Measurements from ENCODE around the gene SPOPL. TPM values are rescaled to one million over a fixed set of nuclear protein-coding genes. Genes with fewer than 3 reads are reported as not detected.

The SPOPL gene
- total RNA-seq, 1 experiment from 2014 or later = 13.6 TPM

- Histone ChIP-seq H3K23ac (ENCODE audit: insufficient read length, low read depth, low read length) (no peak overlapping the region), H3K23me2 (ENCODE audit: insufficient read length, low read depth, low read length, poor library complexity, severe bottlenecking) (peaks cover 8% of the 10 kb centered on the region), H3K18ac (ENCODE audit: insufficient read length, low read depth, low read length) (no peak overlapping the region), H3K9me3 (ENCODE audit: control insufficient read depth, low read depth, low read length) (no peaks in the 10 kb centered on the region), H3K27me3 (ENCODE audit: insufficient read depth, low read length) (no peaks in the 10 kb centered on the region), H4K5ac (ENCODE audit: insufficient read length, low read depth, low read length) (no peak overlapping the region), H3K79me2 (ENCODE audit: insufficient read depth, low read length) (peaks cover 9% of the 10 kb centered on the region; the same call in 1 of the 2 replicates), H3K14ac (ENCODE audit: insufficient read depth, low read length) (no peak overlapping the region), H2BK12ac (ENCODE audit: insufficient read length, low read depth, low read length) (no peak overlapping the region), H3K79me1 (ENCODE audit: insufficient read depth, low read depth, low read length, poor library complexity, severe bottlenecking) (peaks cover 2% of the 10 kb centered on the region), H4K20me1 (ENCODE audit: control insufficient read depth, insufficient read depth, insufficient read length) (no peaks in the 10 kb centered on the region), H4K91ac (ENCODE audit: insufficient read length, low read depth, low read length) (no peak overlapping the region), H2BK120ac (ENCODE audit: low read depth, low read length, poor library complexity, severe bottlenecking) (no peak overlapping the region), H2BK15ac (ENCODE audit: low read depth, low read length) (no peak overlapping the region), H2AK5ac (ENCODE audit: insufficient read length, low read length) (no peak overlapping the region), H2BK5ac (ENCODE audit: insufficient read length, low read length) (no peak overlapping the region), H3K56ac (ENCODE audit: insufficient read length, low read depth, low read length) (no peak overlapping the region), H2BK20ac (ENCODE audit: low read depth, low read length, poor library complexity, severe bottlenecking) (no peak overlapping the region), H3K4ac (ENCODE audit: low read depth, low read length) (no peak overlapping the region), H3K4me2 (ENCODE audit: insufficient read depth, insufficient read length, low read length) (no peak overlapping the region), H2AFZ (ENCODE audit: low read length) (no peak overlapping the region), H4K8ac (replicated peaks; ENCODE audit: insufficient read length, low read depth, low read length) (no peak overlapping the region), H3K9ac (ENCODE audit: extremely low read depth, insufficient read length, low read length) (no peak overlapping the region), H3K27ac (ENCODE audit: insufficient read length, low read depth, low read length) (no peak overlapping the region), H3T11ph (ENCODE audit: low read length) (no peak overlapping the region), H3K4me1 (ENCODE audit: insufficient read depth, low read length) (no peaks in the 10 kb centered on the region)
- no peaks in the 10 kb centered on the region; the same call in 1 of the 2 replicates for H3K27me3 Mint-ChIP-seq (ENCODE audit: low read depth)
- TF ChIP-seq CTCF (conservative IDR thresholded peaks at IDR 0.05) = no peak
- H3K4me1 Mint-ChIP-seq = peaks cover 35 to 43% of the 10 kb centered on the region in 2 experiments
- peak overlapping the region; percentile 98 to 99; a peak in 4 of 5 replicates for H3K4me3 Mint-ChIP-seq
- H3K27ac Mint-ChIP-seq = no peak overlapping the region
- no peaks in the 10 kb centered on the region for H3K9me3 Mint-ChIP-seq
- DNase-seq = no peak
- H3K36me3 Mint-ChIP-seq (ENCODE audit: insufficient read depth in 1 of 3, low read depth in 3 of 3) = peaks cover 0 to 3% (median 0%) of the 10 kb centered on the region in 3 experiments; a peak in 1 of 7 replicates
Measured at GRCh38 chr2:138504092-138504491, 2.5 kb downstream of the SPOPL start.
